Measurements from ENCODE around the gene RPP25. TPM values are rescaled to one million over a fixed set of nuclear protein-coding genes. Genes with fewer than 3 reads are reported as not detected.

RPP25 gene
- polyA plus RNA-seq, 2 of the 4 experiments (the other 2 are of a cell fraction): 8.8 to 13.7 TPM

DNA sequence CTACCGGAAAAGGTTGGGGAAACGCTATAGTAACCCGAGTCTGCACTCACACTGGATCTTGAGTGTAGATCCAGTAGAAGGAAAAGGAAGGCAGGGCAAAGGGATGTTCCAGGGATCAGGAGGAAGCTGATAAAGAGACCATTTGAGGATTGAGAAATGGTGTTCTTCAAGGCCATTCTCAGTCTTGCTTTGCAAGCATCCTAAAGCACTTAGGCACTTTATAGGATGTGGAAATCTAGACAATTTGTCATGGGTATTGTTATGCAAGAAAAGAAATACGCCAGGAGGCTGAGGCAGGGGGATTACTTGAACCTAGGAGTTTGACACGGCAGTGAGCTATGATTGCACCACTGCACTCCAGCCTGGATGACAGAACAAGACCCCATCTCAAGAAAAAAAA, 25.6 kb upstream of the RPP25 start (continued):
- TF ChIP-seq KDM5A (IDR thresholded peaks at IDR 0.05): no peak
- no peak for TF ChIP-seq NPAS2 (CRISPR knock-in tag; IDR thresholded peaks at IDR 0.05; ENCODE audit: borderline replicate concordance)
- no peak for TF ChIP-seq SMC3 (IDR thresholded peaks at IDR 0.05)
- TF ChIP-seq ZFP36 (IDR thresholded peaks at IDR 0.05; ENCODE audit: borderline replicate concordance, partially characterized antibody): no peak
- no peak for TF ChIP-seq FOSL2 (IDR thresholded peaks at IDR 0.05)
- TF ChIP-seq FOSL2 (CRISPR knock-in tag; IDR thresholded peaks at IDR 0.05): no peak
- TF ChIP-seq NFE2L2 (conservative IDR thresholded peaks at IDR 0.05; ENCODE audit: low read length): no peak
- TF ChIP-seq, protein P1, sequence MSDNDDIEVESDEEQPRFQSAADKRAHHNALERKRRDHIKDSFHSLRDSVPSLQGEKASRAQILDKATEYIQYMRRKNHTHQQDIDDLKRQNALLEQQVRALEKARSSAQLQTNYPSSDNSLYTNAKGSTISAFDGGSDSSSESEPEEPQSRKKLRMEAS (IDR thresholded peaks at IDR 0.05): no peak
- TF ChIP-seq CEBPB (IDR thresholded peaks at IDR 0.05): no peak

GRCh38 chr15:74978503-74978902, 21.9 kb upstream of the RPP25 start:
- ATAC-seq (peak; percentile 68 to 80; a peak in 4 of 6 replicates), DNase-seq (ENCODE audit: low read depth in 1 of 2, low spot score in 1 of 2) (no peak), FAIRE-seq (no peak)
- POLR2A ChIA-PET: interaction anchor here (0.6 to 1.5 kb wide), 3 partner anchors 21 to 223 kb away, joined by 3 to 8 read pairs (median 5); partner anchors contain the start of gene RPP25
- CTCF ChIA-PET: interaction anchor here (1.0 to 2.1 kb wide), 7 partner anchors 10 to 207 kb away, joined by 3 to 13 read pairs (median 3); partner anchors contain the start of gene SCAMP5
- Histone ChIP-seq H3K27ac (no peak overlapping the region), H3K9me3 (no peaks in the 10 kb centered on the region), H3K4me1 (peaks cover 9% of the 10 kb centered on the region; the same call in 2 of the 3 replicates), H3K4me3 (no peak overlapping the region), H3K4me2 (no peak overlapping the region)
- 13% methylated on average over 3 of the region's 3 CpGs for WGBS (ENCODE audit: missing lambda C conversion rate)
- no peak for TF ChIP-seq TP53 (CRISPR knock-in tag; IDR thresholded peaks at IDR 0.05)
- no peak for TF ChIP-seq FOSL2 (IDR thresholded peaks at IDR 0.05)
- TF ChIP-seq FOSL2 (CRISPR knock-in tag; IDR thresholded peaks at IDR 0.05): peak; percentile 17; the same call in 1 of the 2 replicates

GRCh38 chr15:74978077-74978476, 21.5 kb upstream of the RPP25 start:
- DNase-seq (ENCODE audit: low read depth in 1 of 2, low spot score in 1 of 2): no peak
- H3K4me2 ChIP-seq: no peak overlapping the region
- FAIRE-seq: peak; percentile 28
- TF ChIP-seq PHF8 (IDR thresholded peaks at IDR 0.05; ENCODE audit: borderline replicate concordance, low read depth): no peak
- no peak for TF ChIP-seq CBX2 (IDR thresholded peaks at IDR 0.05; ENCODE audit: borderline replicate concordance, low read depth)
- TF ChIP-seq CTCF (IDR thresholded peaks at IDR 0.05): no peak
- no peak for TF ChIP-seq KDM5A (IDR thresholded peaks at IDR 0.05)
- no peak for TF ChIP-seq ATOH8 (CRISPR knock-in tag; IDR thresholded peaks at IDR 0.05; ENCODE audit: low read depth)
- no peak for TF ChIP-seq HEYL (CRISPR knock-in tag; IDR thresholded peaks at IDR 0.05)
- no peak for TF ChIP-seq NFE2L2 (conservative IDR thresholded peaks at IDR 0.05; ENCODE audit: low read length)
- no peak for TF ChIP-seq CHD2 (IDR thresholded peaks at IDR 0.05; ENCODE audit: low read length, partially characterized antibody)
- TF ChIP-seq, protein P2, sequence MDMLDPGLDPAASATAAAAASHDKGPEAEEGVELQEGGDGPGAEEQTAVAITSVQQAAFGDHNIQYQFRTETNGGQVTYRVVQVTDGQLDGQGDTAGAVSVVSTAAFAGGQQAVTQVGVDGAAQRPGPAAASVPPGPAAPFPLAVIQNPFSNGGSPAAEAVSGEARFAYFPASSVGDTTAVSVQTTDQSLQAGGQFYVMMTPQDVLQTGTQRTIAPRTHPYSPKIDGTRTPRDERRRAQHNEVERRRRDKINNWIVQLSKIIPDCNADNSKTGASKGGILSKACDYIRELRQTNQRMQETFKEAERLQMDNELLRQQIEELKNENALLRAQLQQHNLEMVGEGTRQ (IDR thresholded peaks at IDR 0.05): no peak
- TF ChIP-seq KDM1A (IDR thresholded peaks at IDR 0.05; ENCODE audit: low read depth): no peak
- no peak for TF ChIP-seq ZNF302 (CRISPR knock-in tag; IDR thresholded peaks at IDR 0.05)
- H3K4me3 ChIP-seq: no peak overlapping the region
- H3K9me3 ChIP-seq: no peaks in the 10 kb centered on the region
- no peak overlapping the region for H3K27ac ChIP-seq
- ChIA-PET POLR2A (interaction anchor here (1.5 kb wide), 1 partner anchor 21 kb away, joined by 8 read pairs; the partner anchor contains the start of gene RPP25), CTCF (interaction anchor here (0.8 to 2.0 kb wide), 8 partner anchors 10 to 207 kb away, joined by 3 to 7 read pairs (median 3); no protein-coding TSS in a partner anchor)
- peak in 1 of 2 experiments; percentile 36; a peak in 3 of 6 replicates for ATAC-seq
- WGBS (ENCODE audit: missing lambda C conversion rate): 92% methylated on average over 1 of the region's 1 CpG
- peaks cover 8% of the 10 kb centered on the region; the same call in 2 of the 3 replicates for H3K4me1 ChIP-seq
